Tibial artery (tissue), 4 donors: ENCODE measurements around the gene NADSYN1.

ENCODE experiments used
- DNase-seq, 2 donors: peaks; one replicate each; pipeline ENCODE4 v3.0.0-alpha.2; 2019
- H3K27ac ChIP-seq, 2 donors: fragments of 200-600 bp; sonication (generic) in 1 of 2; 1 replicate in 1 of 2; 2 replicates in 1 of 2; pipeline ENCODE4 v1.5.1; 2018 to 2019; ENCODE audit warnings: mild to moderate bottlenecking in 1 of 2
- H3K27me3 ChIP-seq, 2 donors: fragments of 200-600 bp; sonication (generic) in 1 of 2; one replicate each; pipeline versions ENCODE4 v1.5.1 to v1.6.0; 2016 to 2019
- H3K36me3 ChIP-seq, 3 donors: fragments of 200-600 bp; sonication (generic) in 2 of 3; one replicate each; pipeline ENCODE4 v1.5.1; 2016 to 2019; ENCODE audit warnings: mild to moderate bottlenecking in 2 of 3
- H3K4me1 ChIP-seq, 4 donors: fragments of 200-600 bp; sonication (generic) in 2 of 4; 1 replicate in 3 of 4; 2 replicates in 1 of 4; pipeline ENCODE4 v1.5.1; 2016 to 2019
- H3K4me3 ChIP-seq, 2 donors: fragments of 200-600 bp; sonication (generic) in 1 of 2; 1 replicate in 1 of 2; 2 replicates in 1 of 2; pipeline ENCODE4 v1.5.1; 2018 to 2019; ENCODE audit warnings: mild to moderate bottlenecking in 2 of 2
- H3K9me3 ChIP-seq, 3 donors: fragments of 200-600 bp; sonication (generic) in 1 of 3; one replicate each; pipeline ENCODE4 v1.5.1; 2016 to 2019
- CTCF ChIP-seq, 2 experiments: fragments of 200-600 bp in 1 of 2; fragments of 450-650 bp in 1 of 2; IDR thresholded peaks; one replicate each; pipeline ENCODE4 v1.5.1; 2017 to 2019; ENCODE audit warnings: antibody characterized with exemption in 2 of 2, mild to moderate bottlenecking in 1 of 2, moderate library complexity in 1 of 2
- intact Hi-C: fragments of 100-400 bp; cut with DNase I; formaldehyde crosslinking; loops from one replicate; pipeline ENCODE4 v1.15.0; 2023; ENCODE audit warnings: low total_unique reads

Gene NADSYN1

GRCh38 chr11:71482216-71482615 lies 29.2 kb downstream of the NADSYN1 start:
- Histone ChIP-seq H3K27me3 (no peaks in the 10 kb centered on the region), H3K4me1 (no peaks in the 10 kb centered on the region), H3K36me3 (peaks cover 77 to 98% (median 88%) of the 10 kb centered on the region in 3 donors), H3K27ac (no peak overlapping the region), H3K4me3 (no peak overlapping the region), H3K9me3 (no peaks in the 10 kb centered on the region)
- no peak for TF ChIP-seq CTCF (IDR thresholded peaks at IDR 0.05)
- DNase-seq: no peak
- intact Hi-C loops: no loop called here

- intact Hi-C loops: no loop called here
- Histone ChIP-seq H3K9me3 (no peaks in the 10 kb centered on the region), H3K4me3 (no peak overlapping the region), H3K27me3 (no peaks in the 10 kb centered on the region), H3K4me1 (no peaks in the 10 kb centered on the region), H3K27ac (no peak overlapping the region), H3K36me3 (peaks cover 73 to 94% (median 83%) of the 10 kb centered on the region in 3 donors)
- no peak for DNase-seq
- no peak for TF ChIP-seq CTCF (IDR thresholded peaks at IDR 0.05)
Measured at GRCh38 chr11:71482746-71483364, 29.9 kb downstream of the NADSYN1 start.

GRCh38 chr11:71483692-71484091 lies 30.7 kb downstream of the NADSYN1 start:
- intact Hi-C loops: no loop called here
- peak in 1 of 2 donors; percentile 17 for DNase-seq
- H3K9me3 ChIP-seq: no peaks in the 10 kb centered on the region

GRCh38 chr11:71484248-71485062 lies 31.5 kb downstream of the NADSYN1 start:
- H3K4me1 ChIP-seq: no peaks in the 10 kb centered on the region
- intact Hi-C loops: no loop called here

More at GRCh38 chr11:71483692-71484091, 30.7 kb downstream of the NADSYN1 start:
- TF ChIP-seq CTCF (IDR thresholded peaks at IDR 0.05): no peak
- H3K27ac ChIP-seq: no peak overlapping the region
- H3K27me3 ChIP-seq: no peaks in the 10 kb centered on the region
- H3K4me1 ChIP-seq: no peaks in the 10 kb centered on the region
- no peak overlapping the region for H3K4me3 ChIP-seq
- peaks cover 68 to 94% (median 81%) of the 10 kb centered on the region in 3 donors for H3K36me3 ChIP-seq

GRCh38 chr11:71485063-71485399 lies 32.0 kb downstream of the NADSYN1 start:
- Histone ChIP-seq H3K4me1 (no peaks in the 10 kb centered on the region), H3K36me3 (peaks cover 60 to 94% (median 86%) of the 10 kb centered on the region in 3 donors), H3K27me3 (no peaks in the 10 kb centered on the region), H3K27ac (no peak overlapping the region), H3K4me3 (no peak overlapping the region), H3K9me3 (no peaks in the 10 kb centered on the region)
- no peak for DNase-seq
- TF ChIP-seq CTCF (IDR thresholded peaks at IDR 0.05): no peak
- intact Hi-C loops: no loop called here

More at GRCh38 chr11:71484248-71485062, 31.5 kb downstream of the NADSYN1 start:
- Histone ChIP-seq H3K9me3 (no peaks in the 10 kb centered on the region), H3K36me3 (peaks cover 61 to 94% (median 86%) of the 10 kb centered on the region in 3 donors), H3K27ac (no peak overlapping the region), H3K27me3 (no peaks in the 10 kb centered on the region), H3K4me3 (no peak overlapping the region)
- DNase-seq: peak in 1 of 2 donors; percentile 49
- no peak for TF ChIP-seq CTCF (IDR thresholded peaks at IDR 0.05)
